ENCODE results near the gene NTSR2.

DNA sequence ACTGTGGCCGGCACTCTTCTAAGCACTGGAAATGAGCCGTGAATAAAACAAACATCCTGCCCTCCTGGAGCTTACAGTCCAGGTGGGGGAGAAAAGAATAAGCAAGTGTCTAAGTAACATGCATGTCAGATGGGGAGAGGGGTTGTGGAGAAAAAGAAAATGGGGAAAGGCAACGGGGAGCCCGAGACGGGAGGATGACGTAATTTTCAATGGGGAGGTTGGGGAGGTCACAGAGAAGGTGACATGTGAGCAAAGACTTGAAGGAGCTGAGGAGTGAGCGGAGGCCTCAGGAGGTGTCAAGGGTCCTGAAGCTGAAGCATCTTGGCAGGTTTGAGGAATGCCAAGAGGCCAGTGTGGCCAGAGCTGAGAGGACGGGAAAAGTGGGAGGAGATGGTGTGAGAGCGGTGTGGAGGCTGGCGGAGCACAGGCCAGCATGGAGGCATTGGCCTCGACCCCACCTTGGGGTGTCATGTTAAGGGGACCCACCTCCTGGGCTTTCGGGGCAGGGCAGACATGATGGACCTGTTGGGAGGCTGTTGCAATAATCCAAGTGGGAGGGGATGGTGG is 15.0 kb upstream of the NTSR2 start:
- TF ChIP-seq CTCF (conservative IDR thresholded peaks at IDR 0.05; ENCODE audit: low read length) = no peak
- TF ChIP-seq EZH2phosphoT487 (IDR thresholded peaks at IDR 0.05; ENCODE audit: borderline replicate concordance, low read depth, low read length) = no peak

Data from OCI-LY7 (cell line).